ENCODE results near the gene AMPH. TPM values are rescaled to one million over a fixed set of nuclear protein-coding genes. Genes with fewer than 3 reads are reported as not detected.

The AMPH gene
- total RNA-seq, 1 donor from 2014 or later, result 22.1 TPM

DNA sequence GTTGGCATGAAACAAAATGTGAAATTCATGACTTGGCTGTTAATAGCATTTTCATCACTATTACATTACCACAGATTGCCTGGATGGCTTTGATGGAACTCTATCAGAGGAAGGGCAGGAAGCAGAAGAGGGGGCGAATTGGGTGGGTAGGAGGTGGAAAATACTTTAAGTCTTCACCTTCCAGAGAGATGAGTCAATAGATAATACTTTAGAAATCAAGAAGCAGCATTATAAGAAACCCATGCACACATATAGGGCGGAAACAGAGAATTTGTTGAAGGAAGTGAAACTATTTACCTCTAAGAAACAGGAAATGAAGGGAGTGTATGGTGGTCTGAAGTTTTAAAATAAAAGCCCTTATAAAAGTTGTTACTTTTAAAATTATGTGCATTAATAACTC, 205.7 kb downstream of the AMPH start:
- no peaks in the 10 kb centered on the region for H3K27me3 ChIP-seq
- no peaks in the 10 kb centered on the region for H3K9me3 ChIP-seq
- intact Hi-C loops (cut with DNase I), result no loop called here
- no peak for DNase-seq (ENCODE audit: low spot score in 2 of 2)
- no peak for TF ChIP-seq CTCF (IDR thresholded peaks at IDR 0.05)
- H3K4me1 ChIP-seq, result no peaks in the 10 kb centered on the region
- no peak overlapping the region for H3K4me3 ChIP-seq
- no peak overlapping the region for H3K27ac ChIP-seq
- H3K36me3 ChIP-seq, result no peaks in the 10 kb centered on the region

GRCh38 chr7:38424750-38425463, 206.3 kb downstream of the AMPH start:
- no peaks in the 10 kb centered on the region for H3K9me3 ChIP-seq
- intact Hi-C loops (cut with DNase I), result no loop called here
- H3K4me1 ChIP-seq, result no peaks in the 10 kb centered on the region
- no peak for DNase-seq (ENCODE audit: low spot score in 2 of 2)
- no peak for TF ChIP-seq CTCF (IDR thresholded peaks at IDR 0.05)
- H3K27ac ChIP-seq, result no peak overlapping the region
- no peaks in the 10 kb centered on the region for H3K36me3 ChIP-seq
- no peak overlapping the region for H3K4me3 ChIP-seq
- no peaks in the 10 kb centered on the region for H3K27me3 ChIP-seq

GRCh38 chr7:38413784-38414183, 217.4 kb downstream of the AMPH start:
- Histone ChIP-seq H3K27ac (no peak overlapping the region), H3K4me1 (no peaks in the 10 kb centered on the region), H3K27me3 (no peaks in the 10 kb centered on the region), H3K4me3 (no peak overlapping the region), H3K9me3 (no peaks in the 10 kb centered on the region), H3K36me3 (no peaks in the 10 kb centered on the region)
- no peak for TF ChIP-seq CTCF (IDR thresholded peaks at IDR 0.05)
- DNase-seq (ENCODE audit: low spot score in 2 of 2), result no peak
- intact Hi-C loops (cut with DNase I), result no loop called here

DNA sequence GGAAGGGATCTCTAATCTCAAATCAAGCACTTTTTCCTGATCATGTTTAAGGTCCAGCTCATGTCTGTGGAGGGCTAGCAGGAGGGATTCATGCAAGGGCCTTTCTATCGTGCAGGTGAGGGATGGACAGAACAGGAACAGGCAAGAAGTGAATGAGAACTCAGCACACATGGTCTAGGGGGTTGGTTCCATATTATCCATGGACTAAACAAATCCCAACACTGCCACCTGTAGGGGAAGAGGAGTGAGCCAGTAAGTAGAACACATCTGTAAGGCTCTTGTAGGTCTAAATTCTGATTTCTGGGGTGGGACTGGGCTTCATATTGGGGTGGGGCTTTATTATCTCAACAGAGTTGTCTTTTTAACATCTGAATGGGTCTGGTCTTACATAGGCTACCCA, 219.8 kb downstream of the AMPH start:
- no peaks in the 10 kb centered on the region for H3K27me3 ChIP-seq
- H3K4me3 ChIP-seq, result no peak overlapping the region
- TF ChIP-seq CTCF (IDR thresholded peaks at IDR 0.05), result no peak
- no peaks in the 10 kb centered on the region for H3K4me1 ChIP-seq
- no peak for DNase-seq (ENCODE audit: low spot score in 2 of 2)
- H3K36me3 ChIP-seq, result no peaks in the 10 kb centered on the region
- no peaks in the 10 kb centered on the region for H3K9me3 ChIP-seq
- intact Hi-C loops (cut with DNase I), result no loop called here
- no peak overlapping the region for H3K27ac ChIP-seq

- H3K4me1 ChIP-seq, result no peaks in the 10 kb centered on the region
- DNase-seq (ENCODE audit: low spot score in 2 of 2), result no peak
Measured at GRCh38 chr7:38410056-38410455, 221.1 kb downstream of the AMPH start.

More at GRCh38 chr7:38410056-38410455, 221.1 kb downstream of the AMPH start:
- H3K4me3 ChIP-seq, result no peak overlapping the region
- no peaks in the 10 kb centered on the region for H3K36me3 ChIP-seq
- TF ChIP-seq CTCF (IDR thresholded peaks at IDR 0.05), result no peak
- H3K27ac ChIP-seq, result no peak overlapping the region
- intact Hi-C loops (cut with DNase I), result no loop called here
- peaks cover 1 to 3% of the 10 kb centered on the region in 2 donors for H3K9me3 ChIP-seq
- H3K27me3 ChIP-seq, result no peaks in the 10 kb centered on the region

Data from ascending aorta (tissue), 2 donors.